Spleen (tissue), 11 donors: Measurements from ENCODE around the gene ABRACL. TPM values are rescaled to one million over a fixed set of nuclear protein-coding genes. Genes with fewer than 3 reads are reported as not detected.
"Not testable (repeated sequence)": the region's sequence is repeated elsewhere in the genome, so short reads cannot be mapped to it uniquely, and the experiment has no call there.

Source experiments
- DNase-seq: peaks from one replicate; pipeline ENCODE4 v3.0.0-alpha.2; 2020
- H3K27ac ChIP-seq, 8 donors: fragments of 200-600 bp; sonication (generic) in 7 of 8; 1 replicate in 4 of 8; 2 replicates in 4 of 8; pipeline versions ENCODE4 v1.5.0 to v1.8.0; 2016 to 2021; ENCODE audit warnings: inconsistent platforms in 4 of 8, mild to moderate bottlenecking in 4 of 8, moderate library complexity in 1 of 8
- H3K27me3 ChIP-seq, 7 donors: fragments of 200-600 bp; sonication (generic) in 6 of 7; replicated peaks in 1 of 7; 1 replicate in 4 of 7; 2 replicates in 3 of 7; pipeline versions ENCODE4 v1.5.0 to v1.8.0; 2016 to 2021; ENCODE audit warnings: inconsistent platforms in 3 of 7, mild to moderate bottlenecking in 1 of 7
- H3K36me3 ChIP-seq, 6 donors: fragments of 200-600 bp; sonication (generic) in 5 of 6; 1 replicate in 4 of 6; 2 replicates in 2 of 6; pipeline versions ENCODE4 v1.5.0 to v1.8.0; 2016 to 2021; ENCODE audit warnings: inconsistent platforms in 2 of 6
- H3K4me1 ChIP-seq, 6 donors: fragments of 200-600 bp; sonication (generic) in 5 of 6; 1 replicate in 3 of 6; 2 replicates in 3 of 6; pipeline versions ENCODE4 v1.5.0 to v1.8.0; 2016 to 2021; ENCODE audit warnings: inconsistent platforms in 3 of 6
- H3K4me3 ChIP-seq, 8 donors: fragments of 200-600 bp; sonication (generic) in 7 of 8; 1 replicate in 4 of 8; 2 replicates in 4 of 8; pipeline versions ENCODE4 v1.5.0 to v1.8.0; 2016 to 2021; ENCODE audit warnings: inconsistent platforms in 4 of 8, mild to moderate bottlenecking in 4 of 8, moderate library complexity in 2 of 8
- H3K9me3 ChIP-seq, 8 donors: fragments of 200-600 bp; sonication (generic) in 7 of 8; 1 replicate in 4 of 8; 2 replicates in 4 of 8; pipeline versions ENCODE4 v1.5.0 to v1.8.0; 2016 to 2021; ENCODE audit warnings: inconsistent platforms in 4 of 8
- POLR2A ChIP-seq, 3 donors: fragments of 450-650 bp; IDR thresholded peaks; one replicate each; pipeline ENCODE4 v1.5.1; 2017; ENCODE audit warnings: antibody characterized with exemption in 3 of 3, mild to moderate bottlenecking in 1 of 3
- POLR2AphosphoS5 ChIP-seq, 3 donors: sonication (generic); formaldehyde crosslinking; IDR thresholded peaks; one replicate each; pipeline ENCODE4 v1.5.1; 2017; ENCODE audit warnings: antibody characterized with exemption in 3 of 3
- WGBS, 5 donors: extraction: QIAGEN DNeasy Blood & Tissue Kit in 3 of 5; methylation state at CpG; one replicate each; pipeline versions ENCODE4 v1.1.5 to v1.1.7; 2013 to 2018; 5-methylcytosine and 5-hydroxymethylcytosine counted together
- intact Hi-C: fragments of 100-400 bp; cut with DNase I; formaldehyde crosslinking; loops from one replicate; pipeline ENCODE4 v1.15.0; 2023; ENCODE audit warnings: low total_unique reads
- polyA plus RNA-seq, 3 donors: library from polyadenylated mRNA; stranded (reverse); fragments of 200-250 nt; gene quantifications; one replicate each; pipeline ENCODE4 v1.2.1, GENCODE V29; 2013
- total RNA-seq, 7 donors: library from RNA; depleted of rRNA in 3 of 7; stranded (reverse); fragments of >200 nt in 3 of 7; fragmentation: NEBNext Ultra II Directional in 4 of 7; extraction: Animal tissue kit (Norgen Biotek cat#: 25700) in 4 of 7; gene quantifications; one replicate each; pipeline versions ENCODE4 v1.1.0 to v1.2.1, GENCODE V29; 2016 to 2021
- TF ChIP-seq, protein P1 (sequence below), 11 experiments: fragments of 200-600 bp in 7 of 11; fragments of 450-650 bp in 4 of 11; sonication (generic) in 4 of 11; IDR thresholded peaks in 8 of 11; conservative IDR thresholded peaks in 3 of 11; 1 replicate in 7 of 11; 2 replicates in 4 of 11; pipeline versions ENCODE4 v1.4.0 to v1.8.0; 2016 to 2021; ENCODE audit warnings: antibody characterized with exemption in 11 of 11, inconsistent platforms in 4 of 11, mild to moderate bottlenecking in 1 of 11
- donor health status: healthy with polysubstance abuse.
- donor health status: DM: no; HTN: no; CAD: no; lungs with moderate emphysema.
- donor health status: DM: no; HTN: no; CAD: no.
- donor health status: Bipolar disorder and iron deficiency.
- donor health status: healthy.
- donor health status: DM: no; HTN: no; CAD: no.
- donor health status: DM: yes; HTN: yes; CAD: no.

Gene ABRACL
- total and polyA plus RNA-seq, 10 donors = 56.5 to 183 (median 78.0) TPM

DNA sequence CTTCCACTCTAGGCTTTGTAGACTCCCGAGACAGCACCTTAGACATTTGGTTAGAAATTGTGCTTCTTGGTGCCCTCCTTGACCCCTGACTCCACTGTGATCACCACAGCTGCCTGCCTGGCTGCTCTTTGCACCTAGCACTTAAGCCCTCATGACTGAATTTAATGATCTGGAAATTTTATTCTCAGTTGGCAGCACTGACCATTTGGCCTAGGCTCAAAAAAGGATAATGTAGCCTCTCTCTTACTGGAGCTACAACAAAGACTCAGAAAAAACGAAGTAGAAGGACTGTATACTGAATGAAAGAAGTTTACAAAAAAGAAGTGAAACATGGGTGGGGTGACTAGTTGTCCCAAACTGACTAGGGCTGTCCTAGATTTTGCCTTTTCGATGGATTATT is 11.3 kb upstream of the ABRACL start:
- peaks cover 0 to 20% (median 17%) of the 10 kb centered on the region in 6 donors for H3K4me1 ChIP-seq
- TF ChIP-seq POLR2A (IDR thresholded peaks at IDR 0.05) (no peak), POLR2AphosphoS5 (IDR thresholded peaks at IDR 0.05) (no peak)
- TF ChIP-seq, protein P1, sequence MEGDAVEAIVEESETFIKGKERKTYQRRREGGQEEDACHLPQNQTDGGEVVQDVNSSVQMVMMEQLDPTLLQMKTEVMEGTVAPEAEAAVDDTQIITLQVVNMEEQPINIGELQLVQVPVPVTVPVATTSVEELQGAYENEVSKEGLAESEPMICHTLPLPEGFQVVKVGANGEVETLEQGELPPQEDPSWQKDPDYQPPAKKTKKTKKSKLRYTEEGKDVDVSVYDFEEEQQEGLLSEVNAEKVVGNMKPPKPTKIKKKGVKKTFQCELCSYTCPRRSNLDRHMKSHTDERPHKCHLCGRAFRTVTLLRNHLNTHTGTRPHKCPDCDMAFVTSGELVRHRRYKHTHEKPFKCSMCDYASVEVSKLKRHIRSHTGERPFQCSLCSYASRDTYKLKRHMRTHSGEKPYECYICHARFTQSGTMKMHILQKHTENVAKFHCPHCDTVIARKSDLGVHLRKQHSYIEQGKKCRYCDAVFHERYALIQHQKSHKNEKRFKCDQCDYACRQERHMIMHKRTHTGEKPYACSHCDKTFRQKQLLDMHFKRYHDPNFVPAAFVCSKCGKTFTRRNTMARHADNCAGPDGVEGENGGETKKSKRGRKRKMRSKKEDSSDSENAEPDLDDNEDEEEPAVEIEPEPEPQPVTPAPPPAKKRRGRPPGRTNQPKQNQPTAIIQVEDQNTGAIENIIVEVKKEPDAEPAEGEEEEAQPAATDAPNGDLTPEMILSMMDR (IDR thresholded peaks at IDR 0.05 in 8 of 11, conservative IDR thresholded peaks at IDR 0.05 in 3 of 11) = no peak
- peak overlapping the region; percentile 7 to 63 (median 44) for H3K27ac ChIP-seq
- no peak overlapping the region for H3K4me3 ChIP-seq
- no peaks in the 10 kb centered on the region for H3K27me3 ChIP-seq
- no peaks in the 10 kb centered on the region for H3K9me3 ChIP-seq
- H3K36me3 ChIP-seq = no peaks in the 10 kb centered on the region
- 68 to 80% (median 71%) methylated on average over 3 of the region's 3 CpGs for WGBS, 5 donors
- DNase-seq = no peak
- intact Hi-C loops = no loop called here

DNA sequence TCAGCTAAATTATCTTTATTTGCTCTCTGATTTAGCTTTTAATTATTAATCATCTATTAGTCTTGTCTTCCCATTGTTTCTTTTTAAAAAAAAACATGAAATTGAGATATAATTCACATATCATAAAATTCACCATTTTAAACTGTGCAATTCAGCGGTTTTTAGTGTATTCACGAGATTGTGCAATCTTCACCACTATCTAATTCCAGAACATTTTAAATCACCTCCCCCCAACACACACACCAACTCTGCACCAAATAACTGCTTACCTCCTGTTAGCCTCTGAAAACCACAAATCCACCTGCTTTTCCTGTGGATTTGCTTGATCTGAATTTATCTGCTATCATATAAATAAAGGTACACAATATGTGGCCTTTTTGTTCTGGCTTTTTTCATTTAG is 8.8 kb upstream of the ABRACL start:
- TF ChIP-seq POLR2AphosphoS5 (IDR thresholded peaks at IDR 0.05) = no peak

DNA sequence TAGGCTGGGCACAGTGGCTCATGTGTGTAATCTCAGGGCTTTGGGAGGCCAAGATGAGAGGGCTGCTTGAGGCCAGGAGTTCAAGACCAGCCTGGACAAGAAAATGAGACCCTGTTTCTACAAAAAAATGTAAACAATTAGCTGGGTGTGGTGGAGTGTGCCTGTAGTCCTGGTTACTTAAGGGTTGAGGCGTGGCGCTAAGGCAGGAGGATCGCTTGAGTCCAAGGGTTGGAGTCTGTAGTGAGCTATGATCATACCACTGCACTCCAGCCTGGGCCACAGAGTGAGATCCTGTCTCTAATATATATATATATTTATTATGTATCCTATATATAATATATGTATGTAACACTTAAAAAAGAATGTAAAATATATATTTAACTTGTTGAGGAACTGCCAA is 7.9 kb upstream of the ABRACL start:
- H3K27me3 ChIP-seq = no peaks in the 10 kb centered on the region
- intact Hi-C loops = no loop called here
- no peaks in the 10 kb centered on the region for H3K36me3 ChIP-seq
- WGBS, 5 donors = 94 to 100% (median 97%) methylated on average over 3 of the region's 3 CpGs
- no peak overlapping the region for H3K4me3 ChIP-seq
- no peaks in the 10 kb centered on the region for H3K9me3 ChIP-seq
- peaks cover 0 to 20% (median 17%) of the 10 kb centered on the region in 6 donors for H3K4me1 ChIP-seq
- TF ChIP-seq POLR2A (IDR thresholded peaks at IDR 0.05) = no peak
- TF ChIP-seq, protein P1 (IDR thresholded peaks at IDR 0.05 in 8 of 11, conservative IDR thresholded peaks at IDR 0.05 in 3 of 11) = no peak
- no peak for TF ChIP-seq POLR2AphosphoS5 (IDR thresholded peaks at IDR 0.05)
- DNase-seq = no peak
- H3K27ac ChIP-seq = no peak overlapping the region

More for the DNA sequence above, 8.8 kb upstream of the ABRACL start:
- no peak for DNase-seq
- Histone ChIP-seq H3K27me3 (no peaks in the 10 kb centered on the region), H3K36me3 (no peaks in the 10 kb centered on the region), H3K9me3 (no peaks in the 10 kb centered on the region), H3K27ac (no peak overlapping the region), H3K4me1 (peaks cover 0 to 20% (median 17%) of the 10 kb centered on the region in 6 donors), H3K4me3 (no peak overlapping the region)
- intact Hi-C loops = no loop called here
- WGBS, 5 donors = 86 to 99% (median 88%) methylated on average over 2 of the region's 2 CpGs

DNA sequence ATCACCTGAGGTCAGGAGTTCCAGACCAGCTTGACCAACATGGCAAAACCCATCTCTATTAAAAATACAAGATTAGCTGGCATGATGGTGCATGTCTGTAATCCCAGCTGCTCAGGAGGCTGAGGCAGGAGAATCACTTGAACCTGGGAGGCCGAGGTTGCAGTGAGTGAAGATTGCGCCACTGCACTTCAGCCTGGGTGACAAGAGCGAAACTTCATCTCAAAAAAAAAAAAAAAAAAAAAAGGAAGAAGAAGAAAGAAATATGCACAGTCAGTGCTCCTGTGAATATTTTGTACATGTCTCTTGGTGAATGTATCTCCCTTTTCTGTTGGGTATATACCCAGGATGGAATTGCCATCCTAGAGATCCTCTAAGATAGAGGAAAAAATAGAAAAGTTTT is 3.1 kb upstream of the ABRACL start:
- H3K4me3 ChIP-seq, H3K27me3 ChIP-seq, H3K27ac ChIP-seq, H3K36me3 ChIP-seq, H3K9me3 ChIP-seq, DNase-seq, intact Hi-C loops: not testable (repeated sequence)
- H3K4me1 ChIP-seq = peaks cover 0 to 32% (median 17%) of the 10 kb centered on the region in 6 donors
- 52 to 84% (median 81%) methylated on average over 3 of the region's 3 CpGs for WGBS, 5 donors

DNA sequence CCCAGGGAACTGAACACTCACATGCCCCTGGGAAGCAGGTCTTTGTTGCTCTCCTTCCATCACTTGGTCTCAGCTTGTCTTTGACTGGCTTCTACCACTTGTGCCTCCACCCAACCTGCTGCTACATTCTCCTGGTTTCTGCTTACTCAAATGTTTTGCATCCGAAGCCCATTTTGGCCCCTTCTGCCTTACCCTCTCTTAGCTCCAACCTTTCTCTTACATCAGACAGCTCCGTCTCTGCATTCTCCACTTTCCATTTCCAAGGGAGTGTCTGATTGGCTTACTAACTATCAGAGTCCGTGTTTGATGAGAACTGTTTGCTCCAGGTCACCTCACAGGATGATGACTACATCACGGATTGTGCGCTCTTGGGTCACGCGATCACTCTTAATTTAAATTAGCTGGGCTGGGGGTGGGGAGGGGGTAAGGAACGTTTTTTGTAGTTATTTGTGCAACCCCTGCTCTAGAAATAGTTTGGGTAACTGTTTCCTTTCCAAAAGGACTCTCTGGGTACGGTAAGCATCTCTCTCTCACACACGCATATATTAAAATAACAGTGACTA is 844 bp upstream of the ABRACL start:
- Histone ChIP-seq H3K27ac (peak overlapping the region; percentile 85 to 97 (median 92)), H3K4me1 (peaks cover 8 to 55% (median 31%) of the 10 kb centered on the region in 6 donors), H3K9me3 (no peaks in the 10 kb centered on the region), H3K4me3 (peak overlapping the region; percentile 89 to 98 (median 98)), H3K36me3 (peaks cover 0 to under 1% (median 0%) of the 10 kb centered on the region in 6 donors), H3K27me3 (no peaks in the 10 kb centered on the region)
- DNase-seq = no peak
- TF ChIP-seq POLR2AphosphoS5 (IDR thresholded peaks at IDR 0.05) = no peak
- TF ChIP-seq POLR2A (IDR thresholded peaks at IDR 0.05) = no peak
- TF ChIP-seq, protein P1 (IDR thresholded peaks at IDR 0.05 in 8 of 11, conservative IDR thresholded peaks at IDR 0.05 in 3 of 11) = no peak
- 12 to 31% (median 16%) methylated on average over 10 of the region's 10 CpGs for WGBS, 5 donors
- intact Hi-C loops = no loop called here
